Upper lobe of right lung (tissue), 1 donor: Measurements from ENCODE around the gene PSMB9. TPM values are rescaled to one million over a fixed set of nuclear protein-coding genes. Genes with fewer than 3 reads are reported as not detected.

Source experiments
- ATAC-seq: fragments of 200-7000 bp; cut with Tn5 transposase; one replicate; pipeline ENCODE4 v1.9.1; 2020; ENCODE audit warnings: mild to moderate bottlenecking, moderate library complexity
- DNase-seq: peaks from one replicate; pipeline ENCODE4 v3.0.0-alpha.2; 2020
- H3K27ac ChIP-seq: fragments of 200-600 bp; one replicate; pipeline ENCODE4 v1.8.0; 2022
- H3K27me3 ChIP-seq: fragments of 200-600 bp; one replicate; pipeline ENCODE4 v1.8.0; 2022; ENCODE audit warnings: mild to moderate bottlenecking
- H3K36me3 ChIP-seq: fragments of 200-600 bp; one replicate; pipeline ENCODE4 v1.8.0; 2022
- H3K4me1 ChIP-seq: fragments of 200-600 bp; one replicate; pipeline ENCODE4 v1.8.0; 2022
- H3K4me3 ChIP-seq: fragments of 200-600 bp; one replicate; pipeline ENCODE4 v1.8.0; 2022; ENCODE audit warnings: mild to moderate bottlenecking
- H3K9me3 ChIP-seq: fragments of 200-600 bp; one replicate; pipeline ENCODE4 v1.8.0; 2022
- CTCF ChIP-seq: fragments of 200-600 bp; IDR thresholded peaks from one replicate; pipeline ENCODE4 v1.8.0; 2022; ENCODE audit warnings: antibody characterized with exemption
- intact Hi-C: fragments of 100-400 bp; cut with DNase I; formaldehyde crosslinking; loops from one replicate; pipeline ENCODE4 v1.11.0; 2022
- total RNA-seq: library from RNA; stranded (reverse); fragmentation: NEBNext Ultra II Directional; extraction: Animal tissue kit (Norgen Biotek cat#: 25700); gene quantifications from one replicate; pipeline ENCODE4 v1.2.1, GENCODE V29; 2021
- donor health status: DM: no; HTN: yes; CAD: no; lungs with severe emphysema.

Gene PSMB9
- total RNA-seq, 1 donor from 2014 or later, result 47.2 TPM

- Histone ChIP-seq H3K4me1 (no peaks in the 10 kb centered on the region), H3K27ac (no peak overlapping the region), H3K4me3 (no peak overlapping the region), H3K27me3 (no peaks in the 10 kb centered on the region), H3K9me3 (no peaks in the 10 kb centered on the region), H3K36me3 (peaks cover 55% of the 10 kb centered on the region)
- DNase-seq (no peak), ATAC-seq (peak; percentile 38)
- no peak for TF ChIP-seq CTCF
- intact Hi-C loops, result loop anchor here (5.0 kb wide), 1 partner anchor 38 kb away; no protein-coding TSS in a partner anchor
Measured at GRCh38 chr6:32829495-32829894, 24.5 kb upstream of the PSMB9 start.

- Histone ChIP-seq H3K27ac (no peak overlapping the region), H3K36me3 (peaks cover 60% of the 10 kb centered on the region), H3K4me1 (no peaks in the 10 kb centered on the region), H3K9me3 (no peaks in the 10 kb centered on the region), H3K27me3 (no peaks in the 10 kb centered on the region), H3K4me3 (no peak overlapping the region)
- no peak for TF ChIP-seq CTCF
- peak; percentile 10 for ATAC-seq
- no peak for DNase-seq
- intact Hi-C loops, result no loop called here
Measured at GRCh38 chr6:32830017-32830416, 24.0 kb upstream of the PSMB9 start.

- no peak for DNase-seq
- Histone ChIP-seq H3K4me3 (no peak overlapping the region), H3K4me1 (no peaks in the 10 kb centered on the region), H3K27me3 (no peaks in the 10 kb centered on the region), H3K36me3 (peaks cover 69% of the 10 kb centered on the region), H3K27ac (no peak overlapping the region), H3K9me3 (no peaks in the 10 kb centered on the region)
- ATAC-seq, result no peak
- no peak for TF ChIP-seq CTCF
- intact Hi-C loops, result no loop called here
Measured at GRCh38 chr6:32830936-32831335, 23.1 kb upstream of the PSMB9 start.

- no peak for DNase-seq
- intact Hi-C loops, result no loop called here
- H3K9me3 ChIP-seq, result no peaks in the 10 kb centered on the region
- TF ChIP-seq CTCF, result no peak
- H3K27me3 ChIP-seq, result no peaks in the 10 kb centered on the region
- H3K36me3 ChIP-seq, result peaks cover 77% of the 10 kb centered on the region
- peaks cover 11% of the 10 kb centered on the region for H3K4me1 ChIP-seq
- ATAC-seq, result no peak
- H3K4me3 ChIP-seq, result no peak overlapping the region
- no peak overlapping the region for H3K27ac ChIP-seq
Measured at GRCh38 chr6:32832535-32832934, 21.5 kb upstream of the PSMB9 start.

- Histone ChIP-seq H3K27me3 (no peaks in the 10 kb centered on the region), H3K4me1 (peaks cover 16% of the 10 kb centered on the region), H3K27ac (no peak overlapping the region), H3K36me3 (peaks cover 72% of the 10 kb centered on the region), H3K4me3 (no peak overlapping the region), H3K9me3 (no peaks in the 10 kb centered on the region)
- no peak for ATAC-seq
- no peak for DNase-seq
- no peak for TF ChIP-seq CTCF
- intact Hi-C loops, result no loop called here
Measured at GRCh38 chr6:32833664-32834063, 20.3 kb upstream of the PSMB9 start.
